ENCODE results near the gene MAPKAPK3. TPM values are rescaled to one million over a fixed set of nuclear protein-coding genes. Genes with fewer than 3 reads are reported as not detected.

The MAPKAPK3 gene
- 23.5 to 26.5 TPM (median 25.6 TPM) in 5 replicates for total RNA-seq (2022; extraction: Qiagen RNA extraction; ENCODE audit: low read depth)

DNA sequence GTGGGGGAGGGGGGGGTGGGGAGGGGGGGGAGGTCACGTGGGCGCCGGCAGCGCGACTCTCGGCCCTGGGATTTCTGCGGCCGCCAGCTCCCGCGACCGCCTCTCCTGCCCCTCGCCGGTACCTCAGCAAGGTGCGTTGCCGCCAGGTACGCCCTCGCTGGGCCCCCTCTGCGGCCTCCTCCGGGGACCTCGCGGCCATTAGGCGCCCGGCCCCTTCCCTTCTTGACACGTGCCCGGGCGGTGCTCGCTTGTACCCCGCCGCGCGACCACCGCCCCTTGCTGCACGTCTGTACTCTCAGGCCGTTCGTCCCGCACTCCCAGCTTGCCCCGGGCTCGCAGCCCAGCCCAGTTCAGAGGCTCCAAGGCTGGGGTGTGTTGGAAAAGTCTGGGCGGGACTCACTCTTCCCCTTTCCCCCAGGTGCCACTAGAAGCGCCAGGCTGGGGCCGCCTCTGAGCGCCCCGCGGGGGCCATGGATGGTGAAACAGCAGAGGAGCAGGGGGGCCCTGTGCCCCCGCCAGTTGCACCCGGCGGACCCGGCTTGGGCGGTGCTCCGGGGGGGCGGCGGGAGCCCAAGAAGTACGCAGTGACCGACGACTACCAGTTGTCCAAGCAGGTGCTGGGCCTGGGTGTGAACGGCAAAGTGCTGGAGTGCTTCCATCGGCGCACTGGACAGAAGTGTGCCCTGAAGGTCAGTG is at the start of gene MAPKAPK3:
TSS of gene MAPKAPK3 (plus strand) at position 56 of the 696 bp plus-strand sequence. CDS start at position 471, 415 bp downstream.

DNA sequence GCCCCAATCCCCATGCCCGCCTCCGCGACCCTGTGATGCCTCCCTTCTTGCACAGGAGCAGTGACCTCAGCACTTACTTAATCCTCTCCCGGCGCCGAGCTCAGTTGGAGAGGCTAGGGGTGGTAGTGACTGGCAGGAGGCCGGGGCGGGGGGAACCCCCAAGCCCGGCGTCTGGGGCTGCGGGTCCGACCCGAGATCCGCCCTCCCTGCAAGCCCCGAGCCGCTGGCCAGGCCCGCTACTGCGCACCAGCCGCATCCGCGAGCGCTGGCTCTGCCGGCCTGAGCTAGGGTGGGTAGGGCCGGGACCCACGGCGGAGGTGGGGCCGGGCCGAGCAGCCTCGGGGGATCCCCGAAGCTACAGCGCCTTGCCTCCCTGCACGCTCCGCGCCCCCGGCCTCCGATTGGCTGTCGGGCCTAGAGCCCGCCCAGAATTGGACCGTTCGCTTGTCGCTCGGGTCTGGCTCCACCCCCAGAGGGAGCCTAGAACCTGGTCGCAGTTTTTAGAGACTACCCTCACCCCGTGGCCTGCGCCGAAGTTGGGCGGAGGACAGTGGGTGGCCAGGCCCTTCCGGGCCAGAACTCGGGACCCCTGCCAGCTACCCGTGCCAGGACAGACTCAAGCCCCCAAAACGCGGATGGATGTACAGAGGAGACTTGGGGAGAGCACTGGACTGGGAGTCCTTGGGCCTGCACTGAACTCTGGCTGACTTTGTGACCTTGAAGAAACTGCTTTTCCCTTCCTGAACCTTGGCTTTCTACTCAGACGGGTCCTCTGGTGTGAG is 49.4 kb upstream of the MAPKAPK3 start, which contains the start of gene C3orf18:
TSS of gene C3orf18 (minus strand) at position 362 of the 782 bp plus-strand sequence. CDS start 2,048 bp downstream, outside the sequence.

DNA sequence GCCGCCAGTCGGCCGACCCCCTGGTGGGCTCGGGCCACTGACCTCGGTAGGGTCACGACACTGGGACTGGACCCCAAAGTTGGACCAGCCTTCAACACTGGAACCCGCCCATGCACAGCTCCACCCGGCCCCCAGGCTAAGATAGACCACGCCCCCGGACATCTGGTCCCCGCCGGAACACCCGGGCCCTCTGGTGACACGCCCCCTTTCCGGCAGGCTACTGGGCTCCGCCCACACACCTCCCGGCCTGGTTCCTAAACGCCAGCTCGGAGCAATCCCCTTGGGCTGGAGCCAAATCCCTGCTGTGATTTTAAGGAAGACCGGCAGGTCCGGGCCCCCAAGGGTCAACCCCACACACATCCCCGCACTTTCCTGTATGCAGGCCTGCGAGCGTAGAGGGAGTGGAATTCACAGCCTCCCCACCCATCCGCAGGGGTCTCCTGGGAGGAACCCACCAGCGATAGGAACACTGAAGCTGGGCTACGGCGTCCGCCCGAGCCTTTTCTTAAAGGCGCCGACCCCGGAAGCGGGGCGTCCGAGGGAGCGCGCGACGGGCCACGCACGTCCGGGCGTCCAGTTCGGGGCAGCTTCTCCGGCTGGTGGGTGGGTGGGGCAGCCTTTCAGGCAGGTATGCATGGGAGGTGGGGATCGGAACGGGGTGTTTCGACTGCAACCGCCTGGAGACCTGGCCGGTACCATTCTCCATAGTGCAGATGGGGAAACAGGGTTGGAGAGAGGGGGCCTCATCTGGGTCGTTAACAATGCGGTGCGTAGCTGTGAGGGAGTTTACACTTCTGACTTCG is 47.8 kb upstream of the MAPKAPK3 start, which contains the start of gene HEMK1:
TSS of gene HEMK1 (plus strand) at position 576 of the 803 bp plus-strand sequence. CDS start 1,583 bp downstream, outside the sequence.

DNA sequence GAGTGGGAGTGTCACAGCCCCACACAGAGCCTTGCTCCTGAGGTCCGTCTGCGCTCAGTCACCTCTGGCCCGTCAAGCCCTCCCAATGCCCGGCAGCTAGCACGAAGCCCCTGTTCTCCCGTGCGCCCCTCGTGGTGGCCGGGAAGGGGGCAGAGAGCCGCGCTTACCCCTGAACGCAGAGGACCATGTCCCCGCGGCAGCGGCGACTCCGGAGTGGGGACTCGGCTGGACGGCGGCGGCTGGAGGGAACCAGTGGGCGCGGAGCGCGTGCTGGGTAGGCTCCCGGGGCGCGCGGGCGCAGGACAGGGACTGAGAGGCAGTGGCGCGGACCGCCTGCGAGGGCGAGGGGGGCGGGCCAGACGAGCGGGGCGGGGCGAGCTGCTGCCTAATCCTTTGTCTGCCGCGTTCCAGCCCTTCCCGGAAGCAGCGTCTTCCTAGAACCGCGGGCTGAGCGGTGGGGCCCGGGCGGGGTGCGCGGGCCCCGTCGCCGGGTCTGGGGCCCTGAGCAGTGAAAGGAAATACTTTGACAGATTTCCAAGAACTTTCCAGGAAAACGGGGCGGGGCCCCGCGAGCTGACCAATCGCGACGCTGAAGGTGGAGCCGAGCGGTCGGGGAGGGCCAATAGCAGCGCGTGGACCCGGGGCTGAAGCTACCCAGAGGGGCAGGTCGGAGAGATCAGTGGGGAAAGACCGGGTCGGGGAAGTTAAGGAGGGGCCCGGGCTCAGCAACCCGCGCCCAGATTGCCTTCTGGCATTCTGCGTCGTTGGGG is 5.3 kb upstream of the MAPKAPK3 start, which contains the start of gene CISH:
TSS of gene CISH (minus strand) at position 311 of the 770 bp plus-strand sequence. CDS start at position 187, 124 bp downstream.

GRCh38 chr3:50674349-50675178 is 57.6 kb downstream of the MAPKAPK3 start, which contains the start of gene DOCK3:
Gene DOCK3 (plus strand): TSS chr3:50674927. CDS start chr3:50675264, 337 bp downstream.

Other genes starting within 250 kb of the MAPKAPK3 start
- 0.36 to 0.78 TPM (median 0.42 TPM) in 5 replicates for gene CACNA2D2, start 113.5 kb upstream of the MAPKAPK3 start, total RNA-seq (2022; extraction: Qiagen RNA extraction; ENCODE audit: low read depth)
- gene C3orf18, start 49.4 kb upstream of the MAPKAPK3 start, total RNA-seq (2022; extraction: Qiagen RNA extraction; ENCODE audit: low read depth) = 2.2 to 3.1 TPM (median 2.8 TPM) in 5 replicates
- gene HEMK1, start 47.6 kb upstream of the MAPKAPK3 start, total RNA-seq (2022; extraction: Qiagen RNA extraction; ENCODE audit: low read depth) = 3.5 to 7.6 TPM (median 7.0 TPM) in 5 replicates
- gene CISH, start 5.4 kb upstream of the MAPKAPK3 start, total RNA-seq (2022; extraction: Qiagen RNA extraction; ENCODE audit: low read depth) = 0.48 to 0.75 TPM (median 0.70 TPM) in 5 replicates
- 0.37 to 0.50 TPM (median 0.43 TPM) in 5 replicates for gene DOCK3, start 57.8 kb downstream of the MAPKAPK3 start, total RNA-seq (2022; extraction: Qiagen RNA extraction; ENCODE audit: low read depth)

Data from A549 treated with DMSO at 1 μM for 4 hours (cell line).